SK-N-SH (cell line): ENCODE data around the gene CTCF. TPM values are rescaled to one million over a fixed set of nuclear protein-coding genes. Genes with fewer than 3 reads are reported as not detected.

Source experiments
- CTCF ChIA-PET: fragments of 300-600, 350-600 bp; formaldehyde crosslinking; extraction: SDS; loops from one replicate; lab custom pipeline; 2021; lab: Yijun Ruan, JAX
- POLR2A ChIA-PET: fragments of 350-600 bp; sonication (Branson Sonifier 250); formaldehyde crosslinking; extraction: SDS; loops from one replicate; lab custom pipeline; 2020; ENCODE audit warnings: antibody characterized with exemption, inconsistent platforms; lab: Yijun Ruan, JAX
- DNase-seq: peaks from one replicate; pipeline ENCODE4 v3.0.0; 2012
- H2AFZ ChIP-seq: fragments of 200-600 bp; sonication (generic); 2 replicates; pipeline ENCODE4 v1.8.1; 2016; ENCODE audit warnings: antibody characterized with exemption, mild to moderate bottlenecking, low read depth
- H3F3A ChIP-seq: fragments of 200-600 bp; sonication (generic); replicated peaks from 2 replicates; pipeline ENCODE3; 2016; ENCODE audit warnings: antibody characterized with exemption, mild to moderate bottlenecking; ENCODE audit not compliant: insufficient read depth
- H3K27ac ChIP-seq, 2 experiments: fragments of 200-500 bp in 1 of 2; fragments of 200-600 bp in 1 of 2; sonication (Bioruptor generic) in 1 of 2; sonication (generic), shearing (Covaris generic) in 1 of 2; 2 replicates each; pipeline versions ENCODE4 v1.5.1 to v1.6.1; 2014 to 2016; ENCODE audit warnings: low read depth in 2 of 2, inconsistent platforms in 1 of 2, low read length in 1 of 2, mild to moderate bottlenecking in 1 of 2, mixed read lengths in 1 of 2
- H3K27me3 ChIP-seq: fragments of 200-600 bp; sonication (generic), shearing (Covaris generic); 2 replicates; pipeline ENCODE4 v1.6.1; 2016; ENCODE audit warnings: mixed run types; ENCODE audit not compliant: insufficient read depth
- H3K36me3 ChIP-seq, 2 experiments: fragments of 200-500 bp in 1 of 2; fragments of 200-600 bp in 1 of 2; sonication (Bioruptor generic) in 1 of 2; sonication (generic) in 1 of 2; replicated peaks in 1 of 2; 2 replicates each; pipeline versions ENCODE3 to v1.5.1; 2014 to 2016; ENCODE audit warnings: low read length in 1 of 2, mild to moderate bottlenecking in 1 of 2; ENCODE audit not compliant: insufficient read depth in 2 of 2, control insufficient read depth in 1 of 2
- H3K4me1 ChIP-seq, 2 experiments: fragments of 200-500 bp in 1 of 2; fragments of 200-600 bp in 1 of 2; sonication (Bioruptor generic) in 1 of 2; sonication (generic), shearing (Covaris generic) in 1 of 2; 2 replicates each; pipeline versions ENCODE4 v1.5.1 to v1.6.1; 2014 to 2016; ENCODE audit warnings: low read depth in 1 of 2, low read length in 1 of 2, mixed run types in 1 of 2; ENCODE audit not compliant: insufficient read depth in 2 of 2, control insufficient read depth in 1 of 2
- H3K4me2 ChIP-seq: fragments of 200-600 bp; sonication (generic), shearing (Covaris generic); 2 replicates; pipeline ENCODE4 v1.6.1; 2017; ENCODE audit warnings: mixed run types
- H3K4me3 ChIP-seq, 2 experiments: fragments of 200-500 bp in 1 of 2; fragments of 200-600 bp in 1 of 2; sonication (Bioruptor generic) in 1 of 2; sonication (generic), shearing (Covaris generic) in 1 of 2; 2 replicates each; pipeline versions ENCODE4 v1.5.1 to v1.8.1; 2014 to 2016; ENCODE audit warnings: low read depth in 2 of 2, inconsistent platforms in 1 of 2, low read length in 1 of 2, mild to moderate bottlenecking in 1 of 2, mixed read lengths in 1 of 2, moderate library complexity in 1 of 2
- H3K79me2 ChIP-seq: fragments of 200-600 bp; sonication (generic); 2 replicates; pipeline ENCODE4 v1.8.1; 2017; ENCODE audit warnings: mild to moderate bottlenecking; ENCODE audit not compliant: insufficient read depth
- H3K9ac ChIP-seq: fragments of 200-600 bp; sonication (generic); 2 replicates; pipeline ENCODE4 v1.6.1; 2017; ENCODE audit warnings: mixed run types
- H3K9me2 ChIP-seq: fragments of 200-600 bp; sonication (generic); 2 replicates; pipeline ENCODE4 v1.6.1; 2017; ENCODE audit warnings: mixed run types
- H3K9me3 ChIP-seq: fragments of 200-600 bp; sonication (generic); 2 replicates; pipeline ENCODE4 v1.6.1; 2017; ENCODE audit warnings: mixed run types, mild to moderate bottlenecking, moderate library complexity
- H4K20me1 ChIP-seq: fragments of 200-600 bp; sonication (generic); 2 replicates; pipeline ENCODE4 v1.6.1; 2017; ENCODE audit warnings: mild to moderate bottlenecking, mixed run types; ENCODE audit not compliant: insufficient read depth
- CHD2 ChIP-seq: fragments of 150-350 bp; IDR thresholded peaks from 2 replicates; pipeline ENCODE4 v1.6.1; 2018; ENCODE audit warnings: low read length; ENCODE audit not compliant: partially characterized antibody
- ELF1 ChIP-seq: IDR thresholded peaks from 2 replicates; pipeline ENCODE4 v1.4.0; 2012
- EP300 ChIP-seq, 2 experiments: IDR thresholded peaks; 2 replicates each; pipeline versions ENCODE4 v1.4.0 to v1.6.1; 2012; ENCODE audit warnings: borderline replicate concordance in 1 of 2, low read depth in 1 of 2, low read length in 1 of 2
- FOXJ3 ChIP-seq: sonication (generic); formaldehyde crosslinking; IDR thresholded peaks from 2 replicates; pipeline ENCODE4 v1.5.1; 2020; ENCODE audit warnings: mild to moderate bottlenecking, missing genetic modification reagents
- FOXM1 ChIP-seq: IDR thresholded peaks from 2 replicates; pipeline ENCODE4 v1.4.0; 2012; ENCODE audit warnings: low read depth, mild to moderate bottlenecking
- GABPA ChIP-seq: IDR thresholded peaks from 2 replicates; pipeline ENCODE4 v1.4.0; 2012; ENCODE audit warnings: low read depth, mild to moderate bottlenecking
- IRF3 ChIP-seq: fragments of 150-350 bp; IDR thresholded peaks from 2 replicates; pipeline ENCODE4 v1.6.1; 2016; ENCODE audit warnings: mild to moderate bottlenecking, low read depth, low read length
- JUND ChIP-seq: IDR thresholded peaks from 2 replicates; pipeline ENCODE4 v1.4.0; 2012
- MAX ChIP-seq: IDR thresholded peaks from 2 replicates; pipeline ENCODE4 v1.4.0; 2012; ENCODE audit warnings: low read depth
- MEF2A ChIP-seq: IDR thresholded peaks from 2 replicates; pipeline ENCODE4 v1.4.0; 2012; ENCODE audit warnings: low read depth, borderline replicate concordance
- MXI1 ChIP-seq: IDR thresholded peaks from 2 replicates; pipeline ENCODE4 v1.6.1; 2012; ENCODE audit warnings: mild to moderate bottlenecking, low read depth, low read length, improper control_type of control experiment
- NFIC ChIP-seq: IDR thresholded peaks from 2 replicates; pipeline ENCODE4 v1.4.0; 2012; ENCODE audit warnings: borderline replicate concordance
- NRF1 ChIP-seq: IDR thresholded peaks from 2 replicates; pipeline ENCODE4 v1.6.1; 2012; ENCODE audit warnings: low read depth, mild to moderate bottlenecking, low read length
- POLR2AphosphoS5 ChIP-seq: IDR thresholded peaks from 2 replicates; pipeline ENCODE4 v1.6.1; 2012; ENCODE audit warnings: low read depth, low read length
- RAD21 ChIP-seq: IDR thresholded peaks from 2 replicates; pipeline ENCODE4 v1.6.1; 2012; ENCODE audit warnings: mild to moderate bottlenecking, low read length
- RCOR1 ChIP-seq: fragments of 150-350 bp; IDR thresholded peaks from 2 replicates; pipeline ENCODE4 v1.6.1; 2017; ENCODE audit warnings: antibody characterized with exemption, low read length
- RFX5 ChIP-seq: IDR thresholded peaks from 2 replicates; pipeline ENCODE4 v1.6.1; 2012; ENCODE audit warnings: mild to moderate bottlenecking, improper control_type of control experiment, low read length
- RXRA ChIP-seq: IDR thresholded peaks from 2 replicates; pipeline ENCODE4 v1.4.0; 2012; ENCODE audit warnings: low read depth, mild to moderate bottlenecking, borderline replicate concordance
- SIN3A ChIP-seq: IDR thresholded peaks from 2 replicates; pipeline ENCODE4 v1.6.1; 2012; ENCODE audit warnings: low read depth, mild to moderate bottlenecking, low read length, moderate library complexity, borderline replicate concordance
- SMC3 ChIP-seq: IDR thresholded peaks from 2 replicates; pipeline ENCODE4 v1.6.1; 2012; ENCODE audit warnings: low read depth, low read length, improper control_type of control experiment
- TAF1 ChIP-seq: IDR thresholded peaks from 2 replicates; pipeline ENCODE4 v1.6.1; 2012; ENCODE audit warnings: low read depth, mild to moderate bottlenecking, low read length, moderate library complexity, borderline replicate concordance
- USF2 ChIP-seq: fragments of 150-350 bp; IDR thresholded peaks from 2 replicates; pipeline ENCODE4 v1.6.1; 2017; ENCODE audit warnings: antibody characterized with exemption, low read length, low read depth, borderline replicate concordance
- YY1 ChIP-seq: IDR thresholded peaks from 2 replicates; pipeline ENCODE4 v1.4.0; 2012; ENCODE audit warnings: low read depth, mild to moderate bottlenecking
- ZBTB33 ChIP-seq: IDR thresholded peaks from 2 replicates; pipeline ENCODE4 v1.4.0; 2012; ENCODE audit warnings: low read depth, borderline replicate concordance
- WGBS: methylation state at CpG from one replicate; pipeline ENCODE4 v1.1.6; 2017; ENCODE audit warnings: low lambda C conversion rate; 5-methylcytosine and 5-hydroxymethylcytosine counted together
- polyA plus RNA-seq, 3 experiments: library from polyadenylated mRNA; depleted of rRNA; stranded (reverse); fragments of >200 nt; gene quantifications; 2 replicates each; pipeline ENCODE4 v1.2.3, GENCODE V29; 2012
- TF ChIP-seq, protein P1 (sequence below): fragments of 200-600 bp; sonication (generic); IDR thresholded peaks from 2 replicates; pipeline ENCODE4 v1.6.1; 2017; ENCODE audit warnings: antibody characterized with exemption, mild to moderate bottlenecking, moderate library complexity
- TF ChIP-seq, protein P2 (sequence below): IDR thresholded peaks from 2 replicates; pipeline ENCODE4 v1.4.0; 2012; ENCODE audit warnings: low read depth, borderline replicate concordance

The CTCF gene
- polyA plus RNA-seq, 1 of the 3 experiments (the other 2 are of a cell fraction), result 19.6 TPM

GRCh38 chr16:67659675-67660563 is 97.6 kb downstream of the CTCF start, which contains the start of gene ACD:
TSS of gene ACD (minus strand) at chr16:67660260. CDS start at chr16:67660220, 40 bp downstream.
- Histone ChIP-seq H3K4me3 (peak within 1 kb of the TSS; percentile 87 to 97), H3F3A (peaks cover 15% of the 10 kb centered on the region), H3K9me2 (no peaks in the 10 kb centered on the region), H3K4me2 (peak within 1 kb of the TSS; percentile 93), H2AFZ (peak within 1 kb of the TSS; percentile 89), H3K4me1 (peaks cover 0 to 22% of the 10 kb centered on the region in 2 experiments; a peak in 1 of 4 replicates), H3K79me2 (peaks cover 17% of the 10 kb centered on the region), H3K9me3 (no peaks in the 10 kb centered on the region), H3K27ac (peak within 1 kb of the TSS; percentile 94 to 95), H3K36me3 (peaks cover 0 to 26% of the 10 kb centered on the region in 2 experiments), H3K9ac (peak within 1 kb of the TSS; percentile 82), H3K27me3 (no peaks in the 10 kb centered on the region), H4K20me1 (0 out of 2 replicates have a peak, but pooled peaks cover 3% of the 10 kb centered on the region)
- peak; percentile 99 for DNase-seq
- ChIA-PET POLR2A (interaction anchor here (0.6 to 1.4 kb wide), 13 partner anchors 8 to 275 kb away, joined by 3 to 8 read pairs (median 4); partner anchors contain the start of genes CARMIL2, CTCF, GFOD2 and RANBP10), CTCF (interaction anchor here (1.0 to 18.3 kb wide), 9 partner anchors 13 to 168 kb away, joined by 3 to 246 read pairs (median 8); partner anchors contain the start of genes CARMIL2 and CTCF)
- WGBS, result under 1% methylated on average over 37 of the region's 83 CpGs
- 0 out of 2 replicates have a peak, but pooled peaks have one; percentile 34 for TF ChIP-seq ELF1
- no peak for TF ChIP-seq RAD21
- TF ChIP-seq EP300 (IDR thresholded peaks at IDR 0.05; ENCODE audit: borderline replicate concordance in 1 of 2, low read depth in 1 of 2, low read length in 1 of 2), result no peak
- TF ChIP-seq ZBTB33, result no peak
- TF ChIP-seq NFIC, result no peak
- no peak for TF ChIP-seq RCOR1
- no peak for TF ChIP-seq MEF2A
- TF ChIP-seq TAF1, result 0 out of 2 replicates have a peak, but pooled peaks have one; percentile 5
- no peak for TF ChIP-seq JUND
- TF ChIP-seq YY1, result no peak
- peak; percentile 97 for TF ChIP-seq NRF1
- TF ChIP-seq POLR2AphosphoS5, result peak; percentile 85
- no peak for TF ChIP-seq FOXJ3 (CRISPR knock-in tag)
- peak; percentile 31; the same call in 1 of the 2 replicates for TF ChIP-seq MXI1
- TF ChIP-seq, protein P1, sequence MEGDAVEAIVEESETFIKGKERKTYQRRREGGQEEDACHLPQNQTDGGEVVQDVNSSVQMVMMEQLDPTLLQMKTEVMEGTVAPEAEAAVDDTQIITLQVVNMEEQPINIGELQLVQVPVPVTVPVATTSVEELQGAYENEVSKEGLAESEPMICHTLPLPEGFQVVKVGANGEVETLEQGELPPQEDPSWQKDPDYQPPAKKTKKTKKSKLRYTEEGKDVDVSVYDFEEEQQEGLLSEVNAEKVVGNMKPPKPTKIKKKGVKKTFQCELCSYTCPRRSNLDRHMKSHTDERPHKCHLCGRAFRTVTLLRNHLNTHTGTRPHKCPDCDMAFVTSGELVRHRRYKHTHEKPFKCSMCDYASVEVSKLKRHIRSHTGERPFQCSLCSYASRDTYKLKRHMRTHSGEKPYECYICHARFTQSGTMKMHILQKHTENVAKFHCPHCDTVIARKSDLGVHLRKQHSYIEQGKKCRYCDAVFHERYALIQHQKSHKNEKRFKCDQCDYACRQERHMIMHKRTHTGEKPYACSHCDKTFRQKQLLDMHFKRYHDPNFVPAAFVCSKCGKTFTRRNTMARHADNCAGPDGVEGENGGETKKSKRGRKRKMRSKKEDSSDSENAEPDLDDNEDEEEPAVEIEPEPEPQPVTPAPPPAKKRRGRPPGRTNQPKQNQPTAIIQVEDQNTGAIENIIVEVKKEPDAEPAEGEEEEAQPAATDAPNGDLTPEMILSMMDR, result no peak
- TF ChIP-seq SMC3, result no peak
- TF ChIP-seq CHD2, result no peak
- TF ChIP-seq RXRA, result no peak
- TF ChIP-seq MAX, result no peak
- TF ChIP-seq USF2, result no peak
- TF ChIP-seq GABPA, result peak; percentile 67
- TF ChIP-seq RFX5, result no peak
- no peak for TF ChIP-seq SIN3A
- no peak for TF ChIP-seq FOXM1
- TF ChIP-seq, protein P2, sequence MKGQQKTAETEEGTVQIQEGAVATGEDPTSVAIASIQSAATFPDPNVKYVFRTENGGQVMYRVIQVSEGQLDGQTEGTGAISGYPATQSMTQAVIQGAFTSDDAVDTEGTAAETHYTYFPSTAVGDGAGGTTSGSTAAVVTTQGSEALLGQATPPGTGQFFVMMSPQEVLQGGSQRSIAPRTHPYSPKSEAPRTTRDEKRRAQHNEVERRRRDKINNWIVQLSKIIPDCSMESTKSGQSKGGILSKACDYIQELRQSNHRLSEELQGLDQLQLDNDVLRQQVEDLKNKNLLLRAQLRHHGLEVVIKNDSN, result no peak
- no peak for TF ChIP-seq IRF3
